CMK (cell line): ENCODE measurements around the gene CALN1.
"Not testable (repeated sequence)": the region's sequence is repeated elsewhere in the genome, so short reads cannot be mapped to it uniquely, and the experiment has no call there.

Experiments used
- DNase-seq: peaks from one replicate; pipeline ENCODE4 v3.0.0-alpha.2; 2010; ENCODE audit warnings: low read depth

CALN1 gene

DNA sequence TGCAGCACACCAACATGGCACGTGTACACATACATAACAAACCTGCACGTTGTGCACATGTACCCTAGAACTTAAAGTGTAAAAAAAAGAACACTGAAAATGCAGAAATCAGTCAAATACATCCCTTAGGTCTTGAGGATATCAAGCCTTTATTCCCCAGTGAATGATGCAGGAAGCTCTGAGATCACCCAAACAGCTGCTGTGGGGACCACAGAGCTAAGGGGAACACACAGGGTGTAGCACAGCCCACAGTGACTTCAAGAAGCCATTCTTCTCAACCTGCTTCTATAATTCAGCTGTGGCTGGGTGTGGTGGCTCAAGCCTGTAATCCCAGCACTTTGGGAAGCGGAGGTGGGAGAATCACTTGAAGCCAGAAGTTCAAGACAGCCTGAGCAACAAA lies 314.9 kb downstream of the CALN1 start:
- DNase-seq = no peak

DNA sequence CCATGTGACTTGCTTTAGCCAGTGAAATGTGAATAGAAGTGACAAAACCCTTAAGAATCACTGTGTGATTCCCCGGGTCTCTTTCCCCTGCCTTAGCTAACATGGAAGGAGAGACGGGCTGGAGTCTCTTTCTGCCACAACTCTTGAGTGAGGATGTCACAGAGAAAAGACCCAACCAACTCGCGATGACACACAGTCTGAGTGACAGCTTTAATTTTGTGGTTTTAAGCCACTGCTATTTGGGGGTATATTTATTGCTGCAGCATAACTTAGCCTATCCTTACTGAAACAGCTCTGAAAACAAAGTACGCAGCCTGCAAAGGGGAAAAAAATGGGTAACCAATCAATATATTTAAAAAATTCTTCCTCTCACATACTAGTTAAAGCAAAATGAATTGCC lies 319.4 kb downstream of the CALN1 start:
- no peak for DNase-seq

DNA sequence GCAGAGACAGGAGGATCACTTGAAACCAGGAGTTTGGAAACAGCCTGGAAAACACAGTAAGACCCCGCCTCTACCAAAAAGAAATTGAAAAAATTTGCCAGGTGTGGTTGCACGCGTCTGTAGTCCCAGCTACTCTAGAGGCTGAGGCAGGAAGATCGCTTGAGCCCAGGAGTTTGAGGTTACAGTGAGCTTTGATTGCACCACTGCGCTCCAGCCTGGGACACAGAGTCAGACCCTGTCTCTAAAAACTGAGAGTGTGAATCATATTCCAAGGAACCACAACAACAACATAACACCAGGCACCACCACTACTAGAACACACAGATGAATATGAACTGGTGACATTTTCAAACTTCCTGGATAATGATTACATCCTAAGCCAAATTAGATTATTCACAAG lies 324.2 kb downstream of the CALN1 start:
- DNase-seq = no peak

DNA sequence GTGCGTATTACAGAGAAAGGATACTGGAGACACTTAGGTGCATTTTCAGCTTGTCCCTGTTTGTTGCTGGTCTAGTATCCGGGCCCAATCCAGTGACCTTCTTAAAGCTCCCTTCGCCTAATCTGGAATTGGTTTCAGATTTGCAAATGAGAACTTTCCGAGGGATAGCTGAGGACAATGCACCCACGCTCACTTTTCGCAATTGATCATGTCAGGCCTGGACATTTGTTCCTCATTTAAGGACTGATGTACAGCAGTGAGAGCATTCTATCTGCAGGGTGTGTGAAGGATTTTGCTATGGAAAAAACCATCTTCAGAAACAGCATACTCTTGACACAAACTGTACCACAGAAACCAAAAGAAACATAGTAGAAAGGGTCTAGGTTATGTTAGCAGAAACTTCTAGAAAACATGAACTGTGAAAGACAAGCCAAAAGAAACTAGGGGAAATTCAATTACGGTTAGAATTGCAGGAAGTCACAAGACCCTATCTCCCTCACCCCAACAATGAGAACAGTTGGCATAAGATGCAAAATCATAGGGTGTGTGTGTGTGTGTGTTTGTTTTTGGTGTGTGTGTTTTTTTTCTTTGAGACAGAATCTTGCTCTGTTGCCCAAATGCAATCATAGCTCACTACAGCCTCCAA lies 331.1 kb downstream of the CALN1 start:
- no peak for DNase-seq

DNA sequence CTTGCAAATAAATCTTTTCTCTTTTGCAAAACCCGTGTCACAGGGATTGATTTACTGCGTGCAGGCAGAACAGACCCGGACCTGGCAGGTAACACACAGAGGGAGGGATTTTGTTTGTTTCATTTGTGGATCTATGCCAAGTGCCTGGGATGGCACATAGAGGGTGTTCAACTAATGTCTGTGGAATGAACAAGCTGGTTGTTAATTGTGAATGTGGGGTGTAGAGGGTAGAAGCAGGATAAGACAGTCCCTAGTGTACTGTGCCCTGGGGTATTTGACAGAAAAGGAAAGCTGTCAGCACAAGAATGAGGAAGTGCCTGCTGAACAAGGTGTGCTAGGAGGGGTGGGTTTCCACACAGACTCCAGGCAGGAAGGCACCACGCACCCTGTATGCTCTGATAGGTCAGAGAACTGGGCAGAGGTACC lies 331.8 kb downstream of the CALN1 start:
- DNase-seq = no peak

DNA sequence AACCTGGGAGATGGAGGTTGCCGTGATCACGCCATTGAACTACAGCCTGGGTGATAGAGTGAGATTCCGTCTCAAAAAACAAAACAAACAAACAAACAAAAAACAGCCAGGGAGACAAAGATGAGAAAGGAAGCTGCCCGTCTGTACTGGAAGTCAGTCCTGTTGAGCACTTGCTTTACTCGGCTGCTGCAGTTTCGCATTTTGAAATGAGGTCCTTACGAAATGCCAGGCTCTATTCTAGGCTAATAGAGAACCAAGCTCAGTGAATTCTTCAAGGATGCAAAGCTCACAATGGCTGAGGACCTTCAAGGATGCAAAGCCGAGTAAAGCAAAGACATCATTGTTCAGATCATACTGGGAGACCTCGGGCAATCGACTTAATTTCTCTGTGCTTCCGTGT lies 333.3 kb downstream of the CALN1 start:
- DNase-seq = no peak

DNA sequence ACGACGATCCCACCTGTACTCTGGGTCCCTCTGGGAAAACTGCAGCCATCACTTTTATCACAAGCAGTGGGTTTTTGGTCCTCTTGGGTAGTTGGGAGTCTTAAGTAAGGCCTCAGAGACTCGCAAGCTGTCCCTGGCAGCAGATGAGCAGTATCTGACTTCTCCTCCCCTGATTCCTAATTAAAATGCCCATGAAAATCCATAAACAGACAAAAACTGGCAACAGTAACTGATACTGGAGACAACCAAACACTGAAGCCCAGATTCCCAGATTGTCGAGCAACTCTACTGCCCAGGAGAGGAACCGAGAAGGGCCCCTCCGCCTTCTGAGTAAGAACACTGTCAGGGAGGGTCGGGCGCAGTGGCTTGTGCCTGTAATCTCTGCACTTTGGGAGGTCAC lies 333.8 kb downstream of the CALN1 start:
- no peak for DNase-seq

DNA sequence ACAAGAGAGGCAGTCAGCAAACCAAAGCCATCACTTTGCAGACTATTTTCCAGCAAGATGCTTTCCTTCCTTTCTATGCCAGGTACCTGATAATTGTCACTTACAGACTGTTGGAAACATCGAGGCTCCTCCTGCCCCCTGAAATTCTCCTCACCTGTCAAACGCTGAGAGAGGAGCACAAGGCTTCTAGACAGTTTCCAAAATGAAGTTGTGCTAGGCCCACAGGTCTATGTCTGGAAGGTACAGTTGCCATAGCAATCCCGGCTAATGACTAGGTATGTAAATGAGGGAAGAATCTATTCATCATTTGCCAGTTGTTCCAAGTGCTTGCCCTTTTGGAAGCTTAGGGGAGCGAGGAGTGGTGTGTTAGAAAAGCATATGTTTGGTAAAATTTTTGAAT lies 334.4 kb downstream of the CALN1 start:
- no peak for DNase-seq

DNA sequence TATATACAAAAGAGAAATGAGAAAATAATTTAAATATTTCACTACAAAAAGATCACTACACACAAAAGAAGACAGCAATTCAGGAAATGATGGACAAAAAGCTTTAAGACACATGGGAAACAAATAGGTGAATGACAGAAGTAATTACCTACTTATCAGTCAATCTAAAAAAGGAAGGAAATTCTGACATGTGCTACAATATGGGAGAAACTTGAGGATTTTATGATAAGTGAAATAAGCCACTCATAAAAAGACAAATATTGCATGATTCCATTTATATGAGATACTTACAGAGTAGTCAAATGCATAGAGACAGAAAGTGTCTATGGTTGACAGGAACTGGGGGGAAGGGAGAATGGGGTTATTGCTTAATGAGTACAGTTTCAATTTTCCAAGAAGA lies 339.2 kb downstream of the CALN1 start:
- DNase-seq = no peak

DNA sequence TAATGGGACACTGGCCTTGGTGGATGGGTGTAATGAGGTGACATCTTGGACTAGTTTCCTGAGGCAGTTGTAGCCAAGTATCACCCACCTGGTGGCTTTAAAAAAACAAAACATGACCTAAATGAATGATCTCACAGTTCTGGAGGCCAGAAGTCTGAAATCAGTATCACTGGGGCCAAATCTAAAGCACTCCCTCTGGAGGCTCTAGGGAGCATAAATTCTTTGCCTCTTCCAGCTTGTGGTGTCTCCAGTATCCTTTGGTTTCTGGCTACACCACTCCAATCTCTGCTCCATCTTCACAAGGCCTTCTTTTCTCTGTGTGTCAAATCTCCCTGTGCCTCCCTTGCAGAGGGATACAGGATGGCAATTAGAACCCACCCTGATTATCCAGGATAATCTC lies 342.9 kb downstream of the CALN1 start:
- DNase-seq = no peak

DNA sequence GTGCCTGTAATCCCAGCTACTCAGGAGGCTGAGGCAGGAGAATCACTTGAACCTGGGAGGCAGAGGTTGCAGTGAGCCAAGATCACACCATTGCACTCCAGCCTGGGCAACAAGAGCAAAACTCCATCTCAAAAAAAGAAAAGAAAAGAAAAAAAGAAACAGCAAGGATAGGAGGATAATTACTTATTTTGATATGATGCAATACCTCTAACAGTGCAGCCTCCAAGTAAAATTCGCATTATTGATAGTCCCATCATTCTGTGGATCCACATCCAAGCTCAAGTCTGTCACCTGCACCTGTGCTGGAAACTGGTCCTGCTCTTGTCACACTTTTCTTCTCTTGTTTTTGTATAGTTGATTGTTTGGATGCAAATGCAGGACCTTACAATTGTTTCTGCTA lies 346.4 kb downstream of the CALN1 start:
- not testable (repeated sequence) for DNase-seq

DNA sequence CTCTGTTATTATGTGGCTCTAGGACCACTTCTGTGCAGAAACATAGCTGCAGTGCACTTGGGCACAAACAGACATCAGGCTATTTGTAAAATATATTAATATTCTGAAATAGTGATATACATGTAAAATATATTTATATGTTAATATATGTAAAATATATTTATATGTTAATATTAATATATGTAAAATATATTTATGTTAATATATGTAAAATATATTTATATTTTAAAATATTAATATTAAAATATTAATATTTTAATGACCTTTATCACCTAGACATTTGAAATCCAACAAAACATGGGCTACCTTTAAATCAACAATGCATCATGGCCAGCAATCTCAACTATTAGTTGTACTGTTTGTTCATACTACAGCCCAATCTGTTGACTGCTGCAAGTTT lies 347.2 kb downstream of the CALN1 start:
- no peak for DNase-seq

DNA sequence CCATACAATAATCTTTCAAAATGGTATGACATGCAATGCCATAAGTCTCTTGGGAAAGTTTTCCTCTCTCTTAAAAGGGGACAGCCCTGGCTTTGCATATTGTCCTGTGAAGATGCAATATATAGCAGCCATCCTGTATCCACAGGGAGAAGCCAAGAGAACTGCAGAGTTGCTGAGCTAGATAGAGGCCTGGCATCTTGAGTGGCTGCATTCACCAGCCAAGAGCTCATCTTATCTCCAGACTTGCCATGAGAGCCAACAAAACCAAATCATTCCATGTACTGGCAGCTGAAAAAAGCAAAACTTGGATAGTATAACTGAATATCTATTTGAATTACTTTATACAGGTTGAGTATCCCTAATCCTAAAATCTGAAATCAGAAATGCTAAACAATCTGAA lies 348.8 kb downstream of the CALN1 start:
- DNase-seq = no peak

DNA sequence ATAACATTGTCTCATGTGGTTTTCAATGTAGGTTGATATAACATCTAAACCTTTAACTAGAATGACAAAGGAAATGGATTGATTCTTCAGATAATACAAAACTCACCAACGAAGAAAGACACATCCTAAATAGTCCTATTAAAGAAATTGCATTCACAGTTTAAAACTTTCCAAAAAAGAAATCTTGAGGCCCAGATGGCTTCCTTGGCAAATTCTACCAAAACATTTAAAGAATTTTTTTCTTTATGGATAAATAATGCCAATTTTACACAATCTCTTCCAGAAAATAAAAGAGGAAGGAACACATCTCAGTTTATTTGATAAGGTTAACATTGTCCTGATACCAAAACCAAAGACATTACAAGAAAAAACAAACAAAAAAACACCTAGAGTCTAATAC lies 349.5 kb downstream of the CALN1 start:
- DNase-seq = no peak

DNA sequence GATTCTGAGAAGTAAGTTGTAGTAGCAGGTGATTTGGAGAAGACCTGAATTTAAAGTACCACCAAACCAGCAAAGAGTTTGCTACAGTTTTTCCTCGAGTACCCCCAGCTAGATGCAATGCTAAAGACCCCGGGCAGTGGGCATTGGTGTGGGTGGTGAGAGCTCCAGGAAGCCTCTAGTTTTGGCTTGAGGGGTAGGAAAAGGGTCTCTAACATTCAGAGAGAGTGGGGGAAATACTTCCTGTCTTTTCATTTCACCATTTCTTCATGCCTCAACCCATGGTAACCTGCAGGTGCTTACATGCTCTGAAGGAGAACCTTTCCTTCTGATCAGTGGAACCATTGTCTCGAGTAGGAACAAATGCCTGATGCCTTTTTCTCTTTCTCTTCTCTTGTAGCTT lies 352.2 kb downstream of the CALN1 start:
- DNase-seq = no peak

DNA sequence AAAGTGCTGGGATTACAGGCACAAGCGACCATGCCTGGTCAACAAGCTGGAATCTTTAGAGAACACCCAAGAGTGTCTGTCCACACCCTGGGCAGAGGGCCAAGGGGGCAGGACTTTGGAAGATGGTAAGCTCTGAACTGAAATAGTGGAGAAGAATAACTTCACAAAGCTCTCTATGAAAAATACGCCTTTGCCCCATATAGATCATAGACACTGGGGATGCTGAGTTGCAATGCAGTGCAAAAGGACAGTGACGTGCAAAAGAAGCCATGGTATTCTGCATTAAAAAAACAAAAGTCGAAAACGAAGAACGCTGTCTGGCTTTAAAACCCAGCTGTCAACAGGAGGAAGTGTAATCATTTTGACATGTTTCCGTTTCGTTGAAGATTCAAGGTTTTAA lies 353.6 kb downstream of the CALN1 start:
- no peak for DNase-seq

DNA sequence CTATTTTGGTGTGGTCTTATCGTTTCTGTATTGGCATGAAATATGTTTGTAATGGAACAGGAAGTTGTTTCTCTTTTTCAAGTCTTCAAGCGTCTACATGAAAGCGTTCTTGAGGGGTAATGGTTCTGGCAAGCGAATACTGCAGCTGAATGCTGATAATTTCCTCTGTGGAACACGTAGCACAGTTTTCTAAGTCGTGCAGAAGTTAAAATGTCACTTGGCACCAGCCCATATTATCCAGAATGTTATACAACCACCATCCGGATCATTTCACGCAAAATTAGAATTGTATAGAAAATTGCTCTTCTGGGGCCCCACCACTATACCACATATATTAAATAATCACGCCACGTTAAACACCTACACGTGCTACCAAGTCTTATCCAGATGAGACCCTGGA lies 354.3 kb downstream of the CALN1 start:
- no peak for DNase-seq

DNA sequence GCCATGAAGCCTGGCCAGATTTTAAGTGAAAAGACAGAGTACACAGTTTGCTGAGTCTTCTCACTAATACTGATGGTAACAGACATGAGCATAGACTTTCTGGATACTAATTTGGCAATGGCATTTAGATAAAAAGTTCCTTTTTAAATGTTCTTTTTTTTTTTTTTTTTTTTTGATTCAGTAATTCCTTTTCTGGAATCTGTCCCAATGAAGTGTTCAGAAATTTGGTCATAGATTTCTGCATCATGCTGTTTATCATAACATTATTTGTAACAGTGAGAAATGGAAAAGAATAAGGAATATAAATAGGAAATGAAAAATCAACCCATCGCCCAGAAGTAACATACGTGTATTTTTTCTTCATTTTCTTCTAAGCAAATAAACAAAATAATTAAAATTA lies 354.9 kb downstream of the CALN1 start:
- DNase-seq = no peak

DNA sequence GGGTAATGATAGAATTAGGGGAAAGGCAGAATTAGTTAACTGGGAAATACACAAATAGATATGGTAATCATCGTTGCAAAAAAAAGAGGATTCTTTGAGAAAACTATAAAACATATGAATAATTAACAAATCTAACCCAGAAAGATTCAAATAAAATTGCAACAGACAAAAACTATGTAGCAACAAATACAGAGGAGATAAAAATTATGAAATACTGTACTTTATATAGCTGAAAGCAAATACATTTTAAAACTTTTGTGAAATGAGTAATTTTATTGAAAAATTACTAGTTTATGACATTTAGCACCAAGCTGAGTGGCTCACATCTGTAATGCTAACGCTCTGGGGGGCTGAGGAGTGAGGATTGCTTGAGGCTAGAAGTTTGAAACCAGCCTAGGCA lies 356.7 kb downstream of the CALN1 start:
- DNase-seq = no peak

DNA sequence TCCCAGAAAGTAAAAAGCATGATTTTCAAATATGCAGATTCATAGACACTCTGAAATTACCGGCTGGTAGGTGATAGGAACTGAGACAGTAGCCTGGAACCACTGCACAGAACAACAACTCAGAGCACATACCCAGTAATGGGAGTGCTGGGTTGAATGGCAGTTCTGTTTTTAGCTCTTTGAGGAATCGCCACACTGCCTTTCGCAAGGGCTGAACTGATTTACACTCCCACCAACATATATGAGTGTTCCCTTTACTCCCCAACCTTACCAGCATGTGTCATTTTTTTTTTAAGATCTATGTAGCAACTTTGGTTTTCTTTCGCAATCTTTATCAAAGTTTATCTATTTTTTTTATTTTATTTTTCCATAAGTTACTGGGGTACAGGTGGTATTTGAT lies 358.8 kb downstream of the CALN1 start:
- DNase-seq = no peak

DNA sequence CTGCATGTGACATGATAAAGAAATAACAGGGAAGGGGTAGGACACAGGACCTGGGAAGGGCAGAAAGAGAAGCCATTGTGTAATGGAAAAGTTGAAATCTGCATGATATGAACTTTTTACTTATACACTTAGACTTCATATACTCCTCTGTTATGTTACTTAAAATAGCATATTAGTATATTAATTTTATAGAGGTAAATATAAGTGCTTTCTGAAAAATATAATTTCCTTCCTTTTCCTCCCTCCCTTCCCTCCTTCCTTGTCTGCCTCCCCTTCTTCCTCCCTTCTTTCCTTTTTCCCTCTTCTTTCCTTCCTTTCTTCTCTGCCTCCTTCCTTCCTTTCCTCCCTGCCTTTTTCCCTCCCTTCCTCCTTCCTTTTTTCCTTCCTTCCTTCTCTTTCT lies 363.7 kb downstream of the CALN1 start:
- no peak for DNase-seq

DNA sequence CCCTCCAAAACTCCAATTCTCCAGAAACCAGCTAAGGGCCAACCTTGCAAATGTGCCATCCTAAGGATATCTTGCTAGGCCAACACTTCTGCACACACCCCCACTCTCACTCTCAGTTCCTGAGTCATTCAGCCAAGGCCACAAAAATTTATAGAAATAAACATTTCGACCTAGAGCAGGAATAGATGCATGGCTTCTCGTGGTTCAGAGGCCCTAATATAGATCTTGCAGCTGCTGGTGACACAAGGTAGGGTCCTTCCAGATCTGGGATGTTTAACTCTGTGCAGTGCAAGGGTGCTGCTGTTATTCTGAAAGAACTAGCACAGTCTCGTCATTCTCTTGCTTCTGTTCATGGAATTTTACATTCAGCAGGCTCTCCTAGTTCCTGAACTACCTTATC lies 369.3 kb downstream of the CALN1 start:
- no peak for DNase-seq

DNA sequence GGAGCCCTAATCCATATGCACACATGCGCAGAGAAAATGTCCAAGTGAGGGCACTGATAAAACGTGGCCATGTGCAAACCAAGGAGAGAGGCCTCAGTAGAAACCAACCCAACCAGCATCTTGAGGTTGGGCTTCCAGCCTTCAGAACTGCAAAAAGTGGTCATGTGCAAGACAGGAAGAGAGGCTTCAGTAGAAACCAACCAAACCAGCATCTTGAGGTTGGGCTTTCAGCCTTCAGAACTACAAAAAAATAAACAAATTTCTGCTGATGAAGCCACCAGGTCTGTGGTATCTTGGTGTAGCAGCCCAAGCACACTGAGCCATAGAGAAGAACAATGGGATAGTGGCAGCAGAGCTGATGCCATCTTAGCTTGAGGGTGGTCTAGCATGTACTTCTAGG lies 371.5 kb downstream of the CALN1 start:
- no peak for DNase-seq

DNA sequence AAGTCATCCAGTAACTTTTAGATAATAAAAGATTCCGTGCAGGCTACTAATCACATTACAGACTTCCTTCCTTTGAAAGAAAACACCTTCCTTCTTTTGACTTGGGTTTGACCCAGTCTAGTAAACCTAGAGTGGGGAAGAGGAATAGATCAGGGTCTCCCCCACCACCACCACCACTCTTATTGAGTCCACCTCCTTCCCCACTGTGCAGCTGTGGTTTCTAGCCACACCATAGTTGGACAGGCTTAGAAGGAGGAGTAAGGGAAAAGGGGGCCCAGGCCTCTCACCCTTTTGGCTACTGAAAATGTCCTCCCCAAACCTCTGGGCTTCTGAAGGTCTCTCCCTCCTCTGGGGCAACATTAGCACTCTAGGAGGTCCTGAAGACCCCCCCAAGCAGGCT lies 372.7 kb downstream of the CALN1 start:
- DNase-seq = no peak
